Measurements from ENCODE around the gene NEDD4L. TPM values are rescaled to one million over a fixed set of nuclear protein-coding genes. Genes with fewer than 3 reads are reported as not detected.

Gene NEDD4L
- total RNA-seq, 1 donor from 2014 or later: 209 TPM

DNA sequence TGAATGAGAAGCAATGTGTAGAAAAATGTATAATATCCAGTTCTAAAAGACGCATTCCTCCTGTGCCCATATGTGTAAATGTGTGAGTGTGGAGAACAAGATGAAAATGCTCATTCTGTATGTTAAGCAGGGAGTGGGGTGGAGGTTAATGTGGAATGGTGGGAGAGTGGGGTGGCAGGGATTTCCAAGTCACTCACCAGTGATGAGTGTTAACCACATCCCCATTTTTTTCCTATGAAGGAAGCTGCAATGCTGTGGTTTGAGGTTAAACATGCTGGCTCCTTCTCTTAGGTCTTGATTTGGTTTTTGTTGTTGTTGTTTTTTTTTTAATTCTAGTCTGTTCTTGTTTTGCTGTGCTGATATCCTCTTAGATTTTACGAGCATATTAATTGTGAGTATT lies 169.4 kb downstream of the NEDD4L start:
- Mint-ChIP-seq H3K9me3 (ENCODE audit: unreplicated experiment) (no peaks in the 10 kb centered on the region), H3K4me3 (ENCODE audit: unreplicated experiment) (no peak overlapping the region), H3K27me3 (ENCODE audit: unreplicated experiment) (peaks cover 4% of the 10 kb centered on the region), H3K27ac (ENCODE audit: unreplicated experiment) (no peak overlapping the region), H3K4me1 (ENCODE audit: low read depth, unreplicated experiment) (peaks cover 28% of the 10 kb centered on the region), H3K36me3 (ENCODE audit: unreplicated experiment) (no peaks in the 10 kb centered on the region)
- TF ChIP-seq, protein P1, sequence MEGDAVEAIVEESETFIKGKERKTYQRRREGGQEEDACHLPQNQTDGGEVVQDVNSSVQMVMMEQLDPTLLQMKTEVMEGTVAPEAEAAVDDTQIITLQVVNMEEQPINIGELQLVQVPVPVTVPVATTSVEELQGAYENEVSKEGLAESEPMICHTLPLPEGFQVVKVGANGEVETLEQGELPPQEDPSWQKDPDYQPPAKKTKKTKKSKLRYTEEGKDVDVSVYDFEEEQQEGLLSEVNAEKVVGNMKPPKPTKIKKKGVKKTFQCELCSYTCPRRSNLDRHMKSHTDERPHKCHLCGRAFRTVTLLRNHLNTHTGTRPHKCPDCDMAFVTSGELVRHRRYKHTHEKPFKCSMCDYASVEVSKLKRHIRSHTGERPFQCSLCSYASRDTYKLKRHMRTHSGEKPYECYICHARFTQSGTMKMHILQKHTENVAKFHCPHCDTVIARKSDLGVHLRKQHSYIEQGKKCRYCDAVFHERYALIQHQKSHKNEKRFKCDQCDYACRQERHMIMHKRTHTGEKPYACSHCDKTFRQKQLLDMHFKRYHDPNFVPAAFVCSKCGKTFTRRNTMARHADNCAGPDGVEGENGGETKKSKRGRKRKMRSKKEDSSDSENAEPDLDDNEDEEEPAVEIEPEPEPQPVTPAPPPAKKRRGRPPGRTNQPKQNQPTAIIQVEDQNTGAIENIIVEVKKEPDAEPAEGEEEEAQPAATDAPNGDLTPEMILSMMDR (IDR thresholded peaks at IDR 0.05; ENCODE audit: partially characterized antibody, unreplicated experiment): no peak
- DNase-seq: no peak

- H3K27me3 Mint-ChIP-seq (ENCODE audit: unreplicated experiment): no peaks in the 10 kb centered on the region
- DNase-seq: no peak
- no peaks in the 10 kb centered on the region for H3K36me3 Mint-ChIP-seq (ENCODE audit: unreplicated experiment)
- no peaks in the 10 kb centered on the region for H3K9me3 Mint-ChIP-seq (ENCODE audit: unreplicated experiment)
- TF ChIP-seq, protein P1 (IDR thresholded peaks at IDR 0.05; ENCODE audit: partially characterized antibody, unreplicated experiment): no peak
- H3K4me1 Mint-ChIP-seq (ENCODE audit: low read depth, unreplicated experiment): peaks cover 20% of the 10 kb centered on the region
- H3K4me3 Mint-ChIP-seq (ENCODE audit: unreplicated experiment): no peak overlapping the region
- no peak overlapping the region for H3K27ac Mint-ChIP-seq (ENCODE audit: unreplicated experiment)
Observed at GRCh38 chr18:58215011-58215410, 171.0 kb downstream of the NEDD4L start.

DNA sequence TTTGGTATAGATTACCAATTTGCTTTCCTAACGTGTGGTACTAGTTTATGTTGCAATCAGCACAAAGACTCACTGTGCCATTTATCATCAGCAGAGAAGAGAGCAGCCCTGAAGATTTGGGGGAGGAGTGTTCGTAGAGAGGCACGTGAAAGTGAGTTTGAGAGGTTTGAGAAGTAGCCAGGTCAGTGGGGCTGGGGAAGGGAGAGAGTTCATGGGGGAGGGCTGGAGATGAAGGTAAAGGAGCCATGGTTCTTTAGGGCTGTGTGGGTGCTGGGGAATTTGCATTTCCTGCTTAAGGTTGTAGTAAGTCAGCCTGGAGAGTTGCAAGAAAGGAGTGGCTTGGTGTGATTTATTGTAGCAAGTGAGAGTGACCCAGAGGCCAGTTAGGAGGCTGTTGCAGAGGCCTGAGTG lies 172.1 kb downstream of the NEDD4L start:
- no peak overlapping the region for H3K4me3 Mint-ChIP-seq (ENCODE audit: unreplicated experiment)
- peaks cover 25% of the 10 kb centered on the region for H3K4me1 Mint-ChIP-seq (ENCODE audit: low read depth, unreplicated experiment)
- no peaks in the 10 kb centered on the region for H3K36me3 Mint-ChIP-seq (ENCODE audit: unreplicated experiment)
- H3K27ac Mint-ChIP-seq (ENCODE audit: unreplicated experiment): peak overlapping the region; percentile 4
- TF ChIP-seq, protein P1 (IDR thresholded peaks at IDR 0.05; ENCODE audit: partially characterized antibody, unreplicated experiment): no peak
- no peak for DNase-seq
- no peaks in the 10 kb centered on the region for H3K27me3 Mint-ChIP-seq (ENCODE audit: unreplicated experiment)
- H3K9me3 Mint-ChIP-seq (ENCODE audit: unreplicated experiment): peaks cover 3% of the 10 kb centered on the region

- Mint-ChIP-seq H3K27ac (ENCODE audit: unreplicated experiment) (no peak overlapping the region), H3K9me3 (ENCODE audit: unreplicated experiment) (peaks cover 3% of the 10 kb centered on the region), H3K4me3 (ENCODE audit: unreplicated experiment) (no peak overlapping the region), H3K27me3 (ENCODE audit: unreplicated experiment) (no peaks in the 10 kb centered on the region), H3K36me3 (ENCODE audit: unreplicated experiment) (no peaks in the 10 kb centered on the region), H3K4me1 (ENCODE audit: low read depth, unreplicated experiment) (peaks cover 30% of the 10 kb centered on the region)
- TF ChIP-seq, protein P1 (IDR thresholded peaks at IDR 0.05; ENCODE audit: partially characterized antibody, unreplicated experiment): no peak
- no peak for DNase-seq
Observed at GRCh38 chr18:58217052-58217451, 173.0 kb downstream of the NEDD4L start.

DNA sequence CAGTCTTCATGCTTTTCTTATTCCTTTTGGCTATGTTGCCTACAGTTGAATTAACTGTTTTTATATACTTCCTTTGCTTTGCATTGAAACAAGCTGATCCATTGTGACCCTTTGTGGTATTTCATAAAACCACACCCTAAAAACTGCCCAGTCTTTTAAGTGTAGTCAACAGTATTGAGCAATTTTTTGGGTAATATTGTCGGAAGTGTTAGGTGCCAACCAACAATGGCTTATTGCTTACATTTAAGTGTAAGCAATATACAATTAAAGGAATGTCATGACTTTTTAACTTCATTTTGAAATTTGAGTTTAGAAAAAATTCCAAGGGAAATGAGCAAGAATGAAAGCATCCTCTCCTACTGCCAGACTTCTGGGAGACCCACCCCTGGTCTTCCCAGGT lies 174.1 kb downstream of the NEDD4L start:
- TF ChIP-seq, protein P1 (IDR thresholded peaks at IDR 0.05; ENCODE audit: partially characterized antibody, unreplicated experiment): no peak
- H3K9me3 Mint-ChIP-seq (ENCODE audit: unreplicated experiment): peaks cover 3% of the 10 kb centered on the region
- no peaks in the 10 kb centered on the region for H3K36me3 Mint-ChIP-seq (ENCODE audit: unreplicated experiment)
- H3K4me3 Mint-ChIP-seq (ENCODE audit: unreplicated experiment): no peak overlapping the region
- no peak for DNase-seq
- peaks cover 33% of the 10 kb centered on the region for H3K4me1 Mint-ChIP-seq (ENCODE audit: low read depth, unreplicated experiment)
- no peak overlapping the region for H3K27ac Mint-ChIP-seq (ENCODE audit: unreplicated experiment)
- no peaks in the 10 kb centered on the region for H3K27me3 Mint-ChIP-seq (ENCODE audit: unreplicated experiment)
